ENCODE measurements around the gene USP47.

The USP47 gene

GRCh38 chr11:11841116-11841722 is 553 bp upstream of the USP47 start:
- POLR2A ChIA-PET, result interaction anchor here (0.6 to 2.4 kb wide), 11 partner anchors 21 to 1140 kb away, joined by 3 to 15 read pairs (median 4); partner anchors contain the start of gene EIF4G2
- no peaks in the 10 kb centered on the region for H3K4me1 ChIP-seq (ENCODE audit: control insufficient read depth, insufficient read depth, low read length)
- H3K9me3 ChIP-seq (ENCODE audit: control insufficient read depth, insufficient read depth, low read depth, low read length), result no peaks in the 10 kb centered on the region
- CTCF ChIA-PET, result interaction anchor here (0.6 to 1.5 kb wide), 4 partner anchors 8 to 1002 kb away, joined by 3 to 4 read pairs (median 3); no protein-coding TSS in a partner anchor
- peak overlapping the region; percentile 90 for H3K27ac ChIP-seq (ENCODE audit: extremely low read depth, low read depth, low read length)
- H3K4me3 ChIP-seq (ENCODE audit: low read depth, low read length), result peak overlapping the region; percentile 90
- TF ChIP-seq ZNF404 (tag by site-specific recombination; IDR thresholded peaks at IDR 0.05), result no peak
- TF ChIP-seq ZNF561 (tag by site-specific recombination; IDR thresholded peaks at IDR 0.05; ENCODE audit: borderline replicate concordance), result no peak
- TF ChIP-seq ZNF660 (tag by site-specific recombination; IDR thresholded peaks at IDR 0.05), result no peak
- no peak for TF ChIP-seq INSM2 (tag by site-specific recombination; IDR thresholded peaks at IDR 0.05)
- TF ChIP-seq ZIC2 (tag by site-specific recombination; IDR thresholded peaks at IDR 0.05), result peak; percentile 56; the same call in 1 of the 2 replicates
- TF ChIP-seq ZNF580 (tag by site-specific recombination; IDR thresholded peaks at IDR 0.05), result no peak
- peak; percentile 63; the same call in 1 of the 2 replicates for TF ChIP-seq IKZF3 (tag by site-specific recombination; IDR thresholded peaks at IDR 0.05)
- no peak for TF ChIP-seq ZNF664 (tag by site-specific recombination; IDR thresholded peaks at IDR 0.05)
- TF ChIP-seq ZNF398 (tag by site-specific recombination; IDR thresholded peaks at IDR 0.05), result peak; percentile 76
- 0 out of 2 replicates have a peak, but pooled peaks have one; percentile 28 for TF ChIP-seq REST (tag by site-specific recombination; IDR thresholded peaks at IDR 0.05)
- no peak for TF ChIP-seq ZNF391 (tag by site-specific recombination; IDR thresholded peaks at IDR 0.05; ENCODE audit: borderline replicate concordance, low read depth)
- TF ChIP-seq ZBTB21 (tag by site-specific recombination; IDR thresholded peaks at IDR 0.05), result no peak
- TF ChIP-seq SP2 (tag by site-specific recombination; IDR thresholded peaks at IDR 0.05), result peak; percentile 31; the same call in 1 of the 2 replicates
- 0 out of 2 replicates have a peak, but pooled peaks have one; percentile 1 for TF ChIP-seq WT1 (tag by site-specific recombination; IDR thresholded peaks at IDR 0.05)
- TF ChIP-seq ZNF248 (tag by site-specific recombination; IDR thresholded peaks at IDR 0.05), result no peak
- peak; percentile 64 for TF ChIP-seq PATZ1 (tag by site-specific recombination; IDR thresholded peaks at IDR 0.05)
- TF ChIP-seq ZNF184 (tag by site-specific recombination; IDR thresholded peaks at IDR 0.05), result no peak
- peak; percentile 53; the same call in 1 of the 2 replicates for TF ChIP-seq CTCF (tag by site-specific recombination; IDR thresholded peaks at IDR 0.05)
- TF ChIP-seq GLIS2 (tag by site-specific recombination; IDR thresholded peaks at IDR 0.05), result peak; percentile 87
- no peak for TF ChIP-seq ZNF558 (tag by site-specific recombination; IDR thresholded peaks at IDR 0.05)
- TF ChIP-seq ZNF211 (tag by site-specific recombination; IDR thresholded peaks at IDR 0.05; ENCODE audit: low read depth), result no peak
- no peak for TF ChIP-seq ZNF585B (tag by site-specific recombination; IDR thresholded peaks at IDR 0.05)
- peak; percentile 56 for TF ChIP-seq ZBTB20 (tag by site-specific recombination; IDR thresholded peaks at IDR 0.05)
- no peak for TF ChIP-seq ZNF555 (tag by site-specific recombination; conservative IDR thresholded peaks at IDR 0.05)
- TF ChIP-seq GLIS1 (tag by site-specific recombination; IDR thresholded peaks at IDR 0.05), result peak; percentile 88
- H3K36me3 ChIP-seq (ENCODE audit: control insufficient read depth in 2 of 2, insufficient read depth in 1 of 2, low read length in 2 of 2), result no peaks in the 10 kb centered on the region

All from HEK293 (cell line).